ENCODE results near the gene RNF103.

Gene RNF103

GRCh38 chr2:86631846-86632485 lies 8.3 kb upstream of the RNF103 start:
- TF ChIP-seq MAX (IDR thresholded peaks at IDR 0.05; ENCODE audit: low read depth, low read length) (no peak), MYC (IDR thresholded peaks at IDR 0.05; ENCODE audit: low read depth, low read length) (no peak), POLR2A (IDR thresholded peaks at IDR 0.05; ENCODE audit: extremely low read depth, insufficient read length) (no peak), CTCF (IDR thresholded peaks at IDR 0.05; ENCODE audit: low read depth, low read length) (no peak)
- no peak overlapping the region for H3K4me3 ChIP-seq (ENCODE audit: low read depth, low read length)
- no peak for DNase-seq (ENCODE audit: low read depth)

- TF ChIP-seq MYC (IDR thresholded peaks at IDR 0.05; ENCODE audit: low read depth, low read length) (no peak), MAX (IDR thresholded peaks at IDR 0.05; ENCODE audit: low read depth, low read length) (no peak), POLR2A (IDR thresholded peaks at IDR 0.05; ENCODE audit: extremely low read depth, insufficient read length) (no peak), CTCF (IDR thresholded peaks at IDR 0.05; ENCODE audit: low read depth, low read length) (no peak)
- no peak overlapping the region for H3K4me3 ChIP-seq (ENCODE audit: low read depth, low read length)
- no peak for DNase-seq (ENCODE audit: low read depth)
These were observed 4.4 kb upstream of the RNF103 start for GRCh38 chr2:86628091-86628522.

- no peak overlapping the region for H3K4me3 ChIP-seq (ENCODE audit: low read depth, low read length)
- TF ChIP-seq CTCF (IDR thresholded peaks at IDR 0.05; ENCODE audit: low read depth, low read length) (no peak), MAX (IDR thresholded peaks at IDR 0.05; ENCODE audit: low read depth, low read length) (no peak), POLR2A (IDR thresholded peaks at IDR 0.05; ENCODE audit: extremely low read depth, insufficient read length) (no peak), MYC (IDR thresholded peaks at IDR 0.05; ENCODE audit: low read depth, low read length) (no peak)
- no peak for DNase-seq (ENCODE audit: low read depth)
These were observed 3.9 kb upstream of the RNF103 start for GRCh38 chr2:86627550-86627949.

- TF ChIP-seq MAX (IDR thresholded peaks at IDR 0.05; ENCODE audit: low read depth, low read length) (no peak), MYC (IDR thresholded peaks at IDR 0.05; ENCODE audit: low read depth, low read length) (no peak), CTCF (IDR thresholded peaks at IDR 0.05; ENCODE audit: low read depth, low read length) (no peak), POLR2A (IDR thresholded peaks at IDR 0.05; ENCODE audit: extremely low read depth, insufficient read length) (no peak)
- no peak for DNase-seq (ENCODE audit: low read depth)
- no peak overlapping the region for H3K4me3 ChIP-seq (ENCODE audit: low read depth, low read length)
These were observed 1.4 kb upstream of the RNF103 start for GRCh38 chr2:86625096-86625495.

GRCh38 chr2:86624267-86624547 lies 542 bp upstream of the RNF103 start:
- DNase-seq (ENCODE audit: low read depth): peak; percentile 48
- H3K4me3 ChIP-seq (ENCODE audit: low read depth, low read length): peak overlapping the region; percentile 33
- TF ChIP-seq CTCF (IDR thresholded peaks at IDR 0.05; ENCODE audit: low read depth, low read length) (no peak), POLR2A (IDR thresholded peaks at IDR 0.05; ENCODE audit: extremely low read depth, insufficient read length) (no peak), MYC (IDR thresholded peaks at IDR 0.05; ENCODE audit: low read depth, low read length) (no peak), MAX (IDR thresholded peaks at IDR 0.05; ENCODE audit: low read depth, low read length) (no peak)
